ENCODE results near the gene PRKCI. TPM values are rescaled to one million over a fixed set of nuclear protein-coding genes. Genes with fewer than 3 reads are reported as not detected.
A peak's percentile ranks its signal among the peaks of the same experiment; 100 is the strongest.

The PRKCI gene
- total RNA-seq, 1 experiment from 2014 or later: 62.8 TPM

DNA sequence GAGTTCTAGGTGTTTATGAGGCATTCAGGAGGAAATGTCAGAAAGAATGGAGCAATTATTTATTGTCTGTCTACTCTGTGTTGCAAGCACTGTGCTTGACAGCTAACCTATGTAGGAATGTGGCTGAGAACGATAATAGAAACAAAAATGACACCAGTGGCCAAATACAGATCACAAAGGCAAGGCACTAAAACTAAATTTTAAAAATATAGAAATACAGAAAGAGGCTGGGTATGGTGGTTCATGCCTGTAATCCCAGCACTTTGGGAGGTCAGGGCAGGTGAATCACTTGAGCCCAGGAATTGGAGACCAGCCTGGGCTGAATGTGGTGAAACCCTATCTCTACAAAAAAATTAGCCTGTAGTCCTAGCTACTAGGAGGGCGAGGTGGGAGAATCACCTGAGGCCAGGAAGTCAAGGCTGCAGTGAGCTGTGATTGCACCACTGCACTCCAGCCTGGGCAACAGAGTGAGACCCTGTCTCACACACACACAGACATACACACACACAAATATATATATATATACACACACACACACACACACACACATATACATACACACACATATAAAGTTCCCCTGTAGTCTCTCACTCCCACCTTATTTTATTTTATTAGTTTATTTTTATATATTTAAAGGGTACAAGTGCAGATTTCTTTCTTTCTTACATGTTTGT is 6.0 kb downstream of the PRKCI start:
- no peaks in the 10 kb centered on the region for H3K36me3 Mint-ChIP-seq (ENCODE audit: insufficient read depth, unreplicated experiment)
- ChIA-PET CTCF (interaction anchor here (0.6 kb wide), 1 partner anchor 39 kb away, joined by 3 read pairs; no protein-coding TSS in a partner anchor), POLR2A (interaction anchor here (0.6 to 3.1 kb wide), 2 partner anchors 47 to 50 kb away, joined by 3 to 15 read pairs; partner anchors contain the start of gene PHC3)
- no TSS peak for BruUV-seq (replicated peaks)
- H3K4me1 Mint-ChIP-seq (ENCODE audit: insufficient read depth, unreplicated experiment): peaks cover 42% of the 10 kb centered on the region
- peak; percentile 66 for DNase-seq (ENCODE audit: unreplicated experiment)
- H3K27me3 Mint-ChIP-seq (ENCODE audit: insufficient read depth, unreplicated experiment): no peaks in the 10 kb centered on the region
- intact Hi-C loops (cut with micrococcal nuclease): no loop called here
- H3K9me3 Mint-ChIP-seq (ENCODE audit: unreplicated experiment): no peaks in the 10 kb centered on the region
- TF ChIP-seq, protein P1, sequence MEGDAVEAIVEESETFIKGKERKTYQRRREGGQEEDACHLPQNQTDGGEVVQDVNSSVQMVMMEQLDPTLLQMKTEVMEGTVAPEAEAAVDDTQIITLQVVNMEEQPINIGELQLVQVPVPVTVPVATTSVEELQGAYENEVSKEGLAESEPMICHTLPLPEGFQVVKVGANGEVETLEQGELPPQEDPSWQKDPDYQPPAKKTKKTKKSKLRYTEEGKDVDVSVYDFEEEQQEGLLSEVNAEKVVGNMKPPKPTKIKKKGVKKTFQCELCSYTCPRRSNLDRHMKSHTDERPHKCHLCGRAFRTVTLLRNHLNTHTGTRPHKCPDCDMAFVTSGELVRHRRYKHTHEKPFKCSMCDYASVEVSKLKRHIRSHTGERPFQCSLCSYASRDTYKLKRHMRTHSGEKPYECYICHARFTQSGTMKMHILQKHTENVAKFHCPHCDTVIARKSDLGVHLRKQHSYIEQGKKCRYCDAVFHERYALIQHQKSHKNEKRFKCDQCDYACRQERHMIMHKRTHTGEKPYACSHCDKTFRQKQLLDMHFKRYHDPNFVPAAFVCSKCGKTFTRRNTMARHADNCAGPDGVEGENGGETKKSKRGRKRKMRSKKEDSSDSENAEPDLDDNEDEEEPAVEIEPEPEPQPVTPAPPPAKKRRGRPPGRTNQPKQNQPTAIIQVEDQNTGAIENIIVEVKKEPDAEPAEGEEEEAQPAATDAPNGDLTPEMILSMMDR (IDR thresholded peaks at IDR 0.05; ENCODE audit: unreplicated experiment): no peak
- peak overlapping the region; percentile 34 for H3K4me3 Mint-ChIP-seq (ENCODE audit: unreplicated experiment)
- peak overlapping the region; percentile 79 for H3K27ac Mint-ChIP-seq (ENCODE audit: low read depth, unreplicated experiment)

DNA sequence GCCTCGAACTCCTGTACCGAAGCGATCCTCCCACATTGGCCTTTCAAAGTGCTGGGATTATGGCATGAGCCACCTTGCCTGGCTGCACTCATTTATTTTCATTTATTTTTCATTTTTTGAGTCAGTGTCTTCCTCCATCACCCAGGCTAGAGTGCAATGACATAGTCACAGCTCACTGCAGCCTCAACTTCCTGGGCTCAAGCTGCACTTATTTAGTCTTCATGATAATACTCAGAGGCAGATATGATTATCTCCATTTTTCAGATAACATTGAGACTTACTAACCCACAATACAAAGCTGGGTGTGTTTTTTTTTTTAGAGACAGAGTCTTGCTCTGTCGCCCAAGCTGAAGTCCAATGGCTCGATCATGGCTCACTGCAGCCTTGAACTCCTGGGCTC is 10.0 kb downstream of the PRKCI start:
- no peak for DNase-seq (ENCODE audit: unreplicated experiment)
- no peak overlapping the region for H3K4me3 Mint-ChIP-seq (ENCODE audit: unreplicated experiment)
- ChIA-PET CTCF (interaction anchor here (1.1 kb wide), 2 partner anchors 9 to 583 kb away, joined by 3 read pairs; no protein-coding TSS in a partner anchor), POLR2A (interaction anchor here (1.5 to 4.8 kb wide), 2 partner anchors 9 to 50 kb away, joined by 4 to 75 read pairs; partner anchors contain the start of genes PHC3 and PRKCI)
- H3K4me1 Mint-ChIP-seq (ENCODE audit: insufficient read depth, unreplicated experiment): peaks cover 16% of the 10 kb centered on the region
- no peaks in the 10 kb centered on the region for H3K27me3 Mint-ChIP-seq (ENCODE audit: insufficient read depth, unreplicated experiment)
- H3K9me3 Mint-ChIP-seq (ENCODE audit: unreplicated experiment): no peaks in the 10 kb centered on the region
- peaks cover 17% of the 10 kb centered on the region for H3K36me3 Mint-ChIP-seq (ENCODE audit: insufficient read depth, unreplicated experiment)
- H3K27ac Mint-ChIP-seq (ENCODE audit: low read depth, unreplicated experiment): peak overlapping the region; percentile 35
- BruUV-seq (replicated peaks): no TSS peak
- intact Hi-C loops (cut with micrococcal nuclease): no loop called here
- TF ChIP-seq, protein P1 (IDR thresholded peaks at IDR 0.05; ENCODE audit: unreplicated experiment): no peak

DNA sequence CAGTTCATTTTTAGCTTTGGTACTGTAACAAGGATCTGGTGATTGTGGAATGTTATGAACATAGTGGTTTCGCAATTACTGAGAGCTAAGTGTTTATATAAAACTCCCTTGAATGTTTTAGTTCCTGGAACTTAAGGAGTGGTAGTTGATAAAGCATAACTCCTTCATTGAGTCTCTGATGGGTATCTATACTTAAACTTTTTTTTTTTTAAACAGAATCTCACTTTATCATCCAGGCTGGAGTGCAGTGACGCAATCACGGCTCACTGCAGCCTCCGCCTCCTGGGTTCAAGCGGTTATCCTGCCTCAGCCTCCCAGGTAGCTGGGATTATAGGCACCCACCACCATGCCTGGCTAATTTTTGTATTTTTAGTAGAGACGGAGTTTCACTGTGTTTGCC is 11.3 kb downstream of the PRKCI start:
- TF ChIP-seq, protein P1 (IDR thresholded peaks at IDR 0.05; ENCODE audit: unreplicated experiment): no peak
- H3K27ac Mint-ChIP-seq (ENCODE audit: low read depth, unreplicated experiment): peak overlapping the region; percentile 86
- DNase-seq (ENCODE audit: unreplicated experiment): peak; percentile 54
- CTCF ChIA-PET: interaction anchor here (0.6 to 1.1 kb wide), 5 partner anchors 16 to 586 kb away, joined by 3 to 4 read pairs (median 3); no protein-coding TSS in a partner anchor
- H3K4me1 Mint-ChIP-seq (ENCODE audit: insufficient read depth, unreplicated experiment): peaks cover 7% of the 10 kb centered on the region
- H3K9me3 Mint-ChIP-seq (ENCODE audit: unreplicated experiment): no peaks in the 10 kb centered on the region
- no TSS peak for BruUV-seq (replicated peaks)
- no peaks in the 10 kb centered on the region for H3K27me3 Mint-ChIP-seq (ENCODE audit: insufficient read depth, unreplicated experiment)
- H3K4me3 Mint-ChIP-seq (ENCODE audit: unreplicated experiment): no peak overlapping the region
- H3K36me3 Mint-ChIP-seq (ENCODE audit: insufficient read depth, unreplicated experiment): peaks cover 24% of the 10 kb centered on the region
- POLR2A ChIA-PET: interaction anchor here (0.7 to 4.8 kb wide), 8 partner anchors 9 to 636 kb away, joined by 3 to 75 read pairs (median 4); partner anchors contain the start of genes PHC3, PRKCI, RPL22L1 and SKIL
- intact Hi-C loops (cut with micrococcal nuclease): no loop called here

DNA sequence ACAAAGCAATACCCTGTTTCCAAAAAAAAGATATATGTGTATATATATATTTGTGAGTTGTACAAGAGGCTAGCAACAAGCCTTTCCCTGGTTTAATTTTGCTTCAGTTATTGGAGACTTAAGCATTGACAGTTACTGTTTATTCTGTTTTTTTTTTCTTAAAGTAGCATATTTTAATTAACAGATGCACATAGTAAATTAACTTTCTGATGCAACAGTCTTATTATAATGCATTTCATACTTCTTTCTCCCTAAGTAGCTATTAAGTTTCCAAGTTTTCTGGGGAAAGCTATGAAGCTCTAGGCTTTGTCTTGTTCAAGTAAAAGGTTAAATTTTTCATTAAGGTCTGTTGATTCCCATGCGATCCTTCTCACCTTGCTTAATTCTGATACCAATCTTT is 17.9 kb downstream of the PRKCI start:
- Mint-ChIP-seq H3K27ac (ENCODE audit: low read depth, unreplicated experiment) (no peak overlapping the region), H3K9me3 (ENCODE audit: unreplicated experiment) (no peaks in the 10 kb centered on the region), H3K27me3 (ENCODE audit: insufficient read depth, unreplicated experiment) (no peaks in the 10 kb centered on the region), H3K36me3 (ENCODE audit: insufficient read depth, unreplicated experiment) (peaks cover 27% of the 10 kb centered on the region), H3K4me1 (ENCODE audit: insufficient read depth, unreplicated experiment) (peaks cover 6% of the 10 kb centered on the region), H3K4me3 (ENCODE audit: unreplicated experiment) (no peak overlapping the region)
- ChIA-PET CTCF (no interaction called here), POLR2A (interaction anchor here (0.9 to 1.2 kb wide), 2 partner anchors 14 to 17 kb away, joined by 4 to 5 read pairs; no protein-coding TSS in a partner anchor)
- TF ChIP-seq, protein P1 (IDR thresholded peaks at IDR 0.05; ENCODE audit: unreplicated experiment): no peak
- intact Hi-C loops (cut with micrococcal nuclease): no loop called here
- BruUV-seq (replicated peaks): no TSS peak
- DNase-seq (ENCODE audit: unreplicated experiment): no peak

Data from MCF 10A (cell line).